Common myeloid progenitor, CD34-positive (primary cell): ENCODE measurements around the gene SMIM11.
"Not testable (repeated sequence)": the region's sequence is repeated elsewhere in the genome, so short reads cannot be mapped to it uniquely, and the experiment has no call there.

Source experiments
- CTCF ChIA-PET: fragments of 350-600 bp; sonication (Branson Sonifier 250); formaldehyde crosslinking; loops from one replicate; lab custom pipeline; 2021; ENCODE audit warnings: antibody characterized with exemption; lab: Charles Lee
- POLR2A ChIA-PET: fragments of 350-600 bp; sonication (Branson Sonifier 250); formaldehyde crosslinking; loops from one replicate; lab custom pipeline; 2021; ENCODE audit warnings: antibody characterized with exemption; lab: Charles Lee
- DNase-seq, 3 donors: peaks; one replicate each; pipeline versions ENCODE4 v3.0.0 to v3.0.0-alpha.2; 2013
- H3K27ac ChIP-seq, 2 experiments: 1 replicate in 1 of 2; 2 replicates in 1 of 2; pipeline ENCODE4 v1.7.0; 2013; ENCODE audit warnings: inconsistent platforms in 2 of 2, low read length in 2 of 2, mild to moderate bottlenecking in 2 of 2, low read depth in 1 of 2, moderate library complexity in 1 of 2; ENCODE audit not compliant: severe bottlenecking in 2 of 2, insufficient read depth in 1 of 2, poor library complexity in 1 of 2
- H3K27me3 ChIP-seq, 5 experiments: replicated peaks in 2 of 5; 1 replicate in 3 of 5; 2 replicates in 2 of 5; pipeline versions ENCODE4 v1.6.1 to v1.7.0; 2013; ENCODE audit warnings: low read length in 4 of 5, mild to moderate bottlenecking in 2 of 5, moderate library complexity in 2 of 5, inconsistent platforms in 1 of 5; ENCODE audit not compliant: insufficient read depth in 5 of 5, control insufficient read depth in 4 of 5
- H3K36me3 ChIP-seq, 4 experiments: 1 replicate in 2 of 4; 2 replicates in 2 of 4; pipeline versions ENCODE4 v1.6.1 to v1.7.0; 2013; ENCODE audit warnings: low read length in 3 of 4, control low read depth in 1 of 4, mild to moderate bottlenecking in 1 of 4; ENCODE audit not compliant: control insufficient read depth in 4 of 4, insufficient read depth in 4 of 4
- H3K4me1 ChIP-seq, 4 experiments: 1 replicate in 3 of 4; 2 replicates in 1 of 4; pipeline versions ENCODE4 v1.6.1 to v1.7.1; 2013; ENCODE audit warnings: low read length in 3 of 4, mild to moderate bottlenecking in 3 of 4, control low read depth in 1 of 4, inconsistent platforms in 1 of 4, moderate library complexity in 1 of 4; ENCODE audit not compliant: control insufficient read depth in 4 of 4, insufficient read depth in 4 of 4; ENCODE audit errors: control extremely low read depth in 1 of 4
- H3K4me3 ChIP-seq, 7 experiments: 1 replicate in 4 of 7; 2 replicates in 3 of 7; pipeline versions ENCODE4 v1.5.1 to v1.7.0; 2013; ENCODE audit warnings: mild to moderate bottlenecking in 7 of 7, low read length in 6 of 7, moderate library complexity in 6 of 7, inconsistent platforms in 2 of 7, low read depth in 2 of 7, control low read depth in 1 of 7; ENCODE audit not compliant: insufficient read depth in 4 of 7, control insufficient read depth in 1 of 7; ENCODE audit errors: extremely low read depth in 1 of 7
- H3K9me3 ChIP-seq, 5 experiments: 1 replicate in 4 of 5; 2 replicates in 1 of 5; pipeline versions ENCODE4 v1.6.1 to v1.7.1; 2013; ENCODE audit warnings: low read length in 4 of 5, mild to moderate bottlenecking in 2 of 5, inconsistent platforms in 1 of 5, low read depth in 1 of 5, moderate library complexity in 1 of 5; ENCODE audit not compliant: control insufficient read depth in 4 of 5, insufficient read depth in 2 of 5; ENCODE audit errors: control extremely low read depth in 1 of 5
- WGBS: methylation state at CpG from one replicate; pipeline ENCODE4 v1.1.5; 2013; ENCODE audit not compliant: insufficient coverage; 5-methylcytosine and 5-hydroxymethylcytosine counted together

Gene SMIM11

GRCh38 chr21:34429710-34430109, 54.4 kb downstream of the SMIM11 start:
- CTCF ChIA-PET, H3K9me3 ChIP-seq, POLR2A ChIA-PET, H3K36me3 ChIP-seq, H3K27me3 ChIP-seq, H3K27ac ChIP-seq, H3K4me1 ChIP-seq, H3K4me3 ChIP-seq, DNase-seq: not testable (repeated sequence)
- WGBS: no CpG with 5 or more reads among the region's 5 CpGs
